ENCODE data around the gene INPP4A. TPM values are rescaled to one million over a fixed set of nuclear protein-coding genes. Genes with fewer than 3 reads are reported as not detected.

The INPP4A gene
- total and polyA plus RNA-seq, 2 experiments from 2014 or later, result 7.9 to 13.1 TPM

DNA sequence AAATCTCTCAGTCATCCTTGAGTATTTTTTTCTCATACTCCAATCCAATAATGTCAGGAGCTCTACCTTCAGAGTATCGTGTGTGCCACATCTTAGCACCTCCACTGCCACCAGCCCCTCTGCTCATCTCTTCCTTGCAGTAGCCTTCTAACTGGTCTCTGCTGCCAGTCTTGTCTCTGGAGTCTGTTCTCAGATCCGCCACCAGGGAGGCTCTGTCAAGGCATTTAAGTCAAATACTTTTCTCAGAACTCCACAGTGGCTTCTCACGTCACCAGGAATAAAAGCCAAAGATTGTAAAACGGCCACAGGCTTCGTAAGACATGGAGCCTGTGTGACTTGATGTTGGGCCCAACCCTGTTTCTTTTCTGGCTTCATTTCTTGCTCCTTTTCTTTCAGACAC is 170.8 kb downstream of the INPP4A start:
- Histone ChIP-seq H3K4me3 (no peak overlapping the region), H3K27ac (no peak overlapping the region), H3K36me3 (replicated peaks; ENCODE audit: insufficient read depth, low read depth) (peaks cover 6% of the 10 kb centered on the region), H3K79me2 (peaks cover 26% of the 10 kb centered on the region), H3K4me1 (ENCODE audit: insufficient read depth) (peaks cover 12% of the 10 kb centered on the region), H3K4me2 (no peak overlapping the region), H2AFZ (no peak overlapping the region), H3K9me3 (ENCODE audit: low read depth) (no peaks in the 10 kb centered on the region), H3K9me2 (replicated peaks; ENCODE audit: insufficient read depth) (no peaks in the 10 kb centered on the region), H3K27me3 (no peaks in the 10 kb centered on the region), H4K20me1 (ENCODE audit: insufficient read depth, poor library complexity, severe bottlenecking) (peaks cover 5% of the 10 kb centered on the region)
- no peak for TF ChIP-seq EZH2 (IDR thresholded peaks at IDR 0.05; ENCODE audit: borderline replicate concordance)
- TF ChIP-seq, protein P1, sequence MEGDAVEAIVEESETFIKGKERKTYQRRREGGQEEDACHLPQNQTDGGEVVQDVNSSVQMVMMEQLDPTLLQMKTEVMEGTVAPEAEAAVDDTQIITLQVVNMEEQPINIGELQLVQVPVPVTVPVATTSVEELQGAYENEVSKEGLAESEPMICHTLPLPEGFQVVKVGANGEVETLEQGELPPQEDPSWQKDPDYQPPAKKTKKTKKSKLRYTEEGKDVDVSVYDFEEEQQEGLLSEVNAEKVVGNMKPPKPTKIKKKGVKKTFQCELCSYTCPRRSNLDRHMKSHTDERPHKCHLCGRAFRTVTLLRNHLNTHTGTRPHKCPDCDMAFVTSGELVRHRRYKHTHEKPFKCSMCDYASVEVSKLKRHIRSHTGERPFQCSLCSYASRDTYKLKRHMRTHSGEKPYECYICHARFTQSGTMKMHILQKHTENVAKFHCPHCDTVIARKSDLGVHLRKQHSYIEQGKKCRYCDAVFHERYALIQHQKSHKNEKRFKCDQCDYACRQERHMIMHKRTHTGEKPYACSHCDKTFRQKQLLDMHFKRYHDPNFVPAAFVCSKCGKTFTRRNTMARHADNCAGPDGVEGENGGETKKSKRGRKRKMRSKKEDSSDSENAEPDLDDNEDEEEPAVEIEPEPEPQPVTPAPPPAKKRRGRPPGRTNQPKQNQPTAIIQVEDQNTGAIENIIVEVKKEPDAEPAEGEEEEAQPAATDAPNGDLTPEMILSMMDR (IDR thresholded peaks at IDR 0.05; ENCODE audit: poor library complexity), result no peak
- no peak for TF ChIP-seq EZH2phosphoT487 (IDR thresholded peaks at IDR 0.05; ENCODE audit: low read depth, severe bottlenecking, unreplicated experiment)
- WGBS (ENCODE audit: low lambda C conversion rate, missing lambda C conversion rate), result 94% methylated on average over 5 of the region's 5 CpGs
- no peak for DNase-seq (ENCODE audit: low spot score)

DNA sequence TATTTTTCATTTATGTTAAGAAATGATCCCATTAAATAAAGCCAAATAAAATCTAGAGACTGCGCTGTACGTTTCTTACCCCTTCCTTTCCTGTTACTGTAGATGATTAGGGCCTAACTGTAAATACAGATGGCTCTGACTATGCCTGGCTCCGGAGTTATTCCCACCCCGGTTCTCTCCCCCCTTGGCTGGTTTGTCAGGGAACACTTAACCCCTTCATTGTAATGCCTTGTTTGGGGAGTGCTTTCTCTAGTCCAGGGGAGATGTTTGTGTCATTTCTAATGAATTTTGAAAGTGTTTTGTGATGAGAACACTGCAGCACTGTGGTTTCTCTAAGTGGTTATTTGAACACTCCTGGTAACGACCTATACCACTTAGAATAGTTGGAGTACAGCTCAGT is 172.5 kb downstream of the INPP4A start:
- no peak for TF ChIP-seq EZH2phosphoT487 (IDR thresholded peaks at IDR 0.05; ENCODE audit: low read depth, severe bottlenecking, unreplicated experiment)
- Histone ChIP-seq H3K4me2 (no peak overlapping the region), H3K4me1 (ENCODE audit: insufficient read depth) (no peaks in the 10 kb centered on the region), H3K36me3 (replicated peaks; ENCODE audit: insufficient read depth, low read depth) (peaks cover 6% of the 10 kb centered on the region), H2AFZ (no peak overlapping the region), H3K4me3 (no peak overlapping the region), H3K27ac (no peak overlapping the region), H3K9me3 (ENCODE audit: low read depth) (no peaks in the 10 kb centered on the region), H4K20me1 (ENCODE audit: insufficient read depth, poor library complexity, severe bottlenecking) (no peaks in the 10 kb centered on the region), H3K9me2 (replicated peaks; ENCODE audit: insufficient read depth) (no peaks in the 10 kb centered on the region), H3K79me2 (peaks cover 11% of the 10 kb centered on the region), H3K27me3 (no peaks in the 10 kb centered on the region)
- no peak for DNase-seq (ENCODE audit: low spot score)
- 79% methylated on average over 5 of the region's 5 CpGs for WGBS (ENCODE audit: low lambda C conversion rate, missing lambda C conversion rate)

DNA sequence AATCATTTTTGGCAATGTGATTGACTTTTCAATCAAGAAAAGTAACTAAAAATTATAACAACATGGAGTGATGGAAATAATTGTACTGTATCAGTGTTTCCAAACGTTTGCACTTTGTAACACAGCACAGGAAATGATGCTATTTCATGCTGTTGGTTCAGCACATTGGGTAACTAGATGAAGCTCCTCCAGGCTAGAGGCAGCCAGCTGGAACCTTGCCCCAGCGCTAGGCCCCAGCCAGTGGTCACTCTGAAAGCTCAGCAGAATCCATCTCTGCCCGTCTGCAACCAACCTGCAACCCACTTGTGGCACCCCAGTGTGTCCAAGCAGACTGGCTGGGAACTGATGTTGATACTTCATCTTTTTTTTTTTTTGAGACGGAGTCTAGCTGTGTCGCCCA is 179.0 kb downstream of the INPP4A start:
- no peaks in the 10 kb centered on the region for H3K36me3 ChIP-seq (replicated peaks; ENCODE audit: insufficient read depth, low read depth)
- no peaks in the 10 kb centered on the region for H4K20me1 ChIP-seq (ENCODE audit: insufficient read depth, poor library complexity, severe bottlenecking)
- H3K4me2 ChIP-seq, result no peak overlapping the region
- no peak for DNase-seq (ENCODE audit: low spot score)
- 90% methylated on average over 5 of the region's 5 CpGs for WGBS (ENCODE audit: low lambda C conversion rate, missing lambda C conversion rate)
- no peak overlapping the region for H3K27ac ChIP-seq
- H2AFZ ChIP-seq, result no peak overlapping the region
- H3K27me3 ChIP-seq, result no peaks in the 10 kb centered on the region
- H3K9me2 ChIP-seq (replicated peaks; ENCODE audit: insufficient read depth), result no peaks in the 10 kb centered on the region
- no peaks in the 10 kb centered on the region for H3K4me1 ChIP-seq (ENCODE audit: insufficient read depth)
- TF ChIP-seq, protein P1 (IDR thresholded peaks at IDR 0.05; ENCODE audit: poor library complexity), result no peak
- TF ChIP-seq EZH2 (IDR thresholded peaks at IDR 0.05; ENCODE audit: borderline replicate concordance) (no peak), EZH2phosphoT487 (IDR thresholded peaks at IDR 0.05; ENCODE audit: low read depth, severe bottlenecking, unreplicated experiment) (no peak)
- H3K4me3 ChIP-seq, result no peak overlapping the region
- no peaks in the 10 kb centered on the region for H3K79me2 ChIP-seq
- no peaks in the 10 kb centered on the region for H3K9me3 ChIP-seq (ENCODE audit: low read depth)

DNA sequence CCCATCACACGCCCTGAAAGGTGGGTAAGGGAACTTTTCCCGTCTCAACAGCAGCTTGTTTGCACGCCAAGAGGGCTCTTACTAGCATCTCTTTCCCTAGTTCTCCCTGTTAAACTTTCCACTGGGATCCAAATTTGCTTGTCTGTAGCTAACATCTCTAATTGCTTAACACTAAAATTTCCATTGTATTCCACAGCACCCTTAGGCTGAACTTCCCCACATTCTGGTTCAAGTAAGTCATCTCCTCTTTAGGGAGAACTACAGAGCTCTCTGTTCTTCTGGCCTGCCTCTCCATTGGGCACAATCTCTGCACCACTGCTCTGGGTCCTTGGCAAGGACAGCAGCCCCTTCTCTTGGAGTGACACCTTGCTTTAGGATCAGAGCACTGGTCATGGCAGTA is 187.7 kb downstream of the INPP4A start:
- no peak overlapping the region for H3K27ac ChIP-seq
- no peaks in the 10 kb centered on the region for H3K9me2 ChIP-seq (replicated peaks; ENCODE audit: insufficient read depth)
- no peaks in the 10 kb centered on the region for H3K9me3 ChIP-seq (ENCODE audit: low read depth)
- no peak overlapping the region for H3K4me3 ChIP-seq
- no peaks in the 10 kb centered on the region for H3K4me1 ChIP-seq (ENCODE audit: insufficient read depth)
- H3K36me3 ChIP-seq (replicated peaks; ENCODE audit: insufficient read depth, low read depth), result no peaks in the 10 kb centered on the region
- WGBS (ENCODE audit: low lambda C conversion rate, missing lambda C conversion rate), result 81% methylated on average over 3 of the region's 3 CpGs
- no peak for DNase-seq (ENCODE audit: low spot score)
- H3K27me3 ChIP-seq, result no peaks in the 10 kb centered on the region
- TF ChIP-seq EZH2 (IDR thresholded peaks at IDR 0.05; ENCODE audit: borderline replicate concordance) (no peak), EZH2phosphoT487 (IDR thresholded peaks at IDR 0.05; ENCODE audit: low read depth, severe bottlenecking, unreplicated experiment) (no peak)
- TF ChIP-seq, protein P1 (IDR thresholded peaks at IDR 0.05; ENCODE audit: poor library complexity), result no peak
- no peak overlapping the region for H3K4me2 ChIP-seq
- no peak overlapping the region for H2AFZ ChIP-seq
- no peaks in the 10 kb centered on the region for H3K79me2 ChIP-seq
- H4K20me1 ChIP-seq (ENCODE audit: insufficient read depth, poor library complexity, severe bottlenecking), result no peaks in the 10 kb centered on the region

All from hepatocyte (in vitro differentiated cells).